Activated CD8-positive, alpha-beta memory T cell treated with anti-CD3 and anti-CD28 coated beads, Interleukin-2, amount 10 ng/mL, durations not matched to agents 7 days and 5 days (primary cell): Measurements from ENCODE around the gene HRH3. TPM values are rescaled to one million over a fixed set of nuclear protein-coding genes. Genes with fewer than 3 reads are reported as not detected.

Experiments used
- ATAC-seq: fragments of 150-1000 bp; cut with Tn5 transposase; one replicate; pipeline ENCODE4 v1.10.0; 2021; ENCODE audit warnings: moderate library complexity
- CTCF ChIA-PET: fragments of 350-600 bp; sonication (Branson Sonifier 250); formaldehyde crosslinking; loops from one replicate; lab custom pipeline; 2021; ENCODE audit warnings: antibody characterized with exemption; lab: Charles Lee
- DNase-seq: peaks from one replicate; pipeline ENCODE4 v3.0.0-alpha.2; 2020
- H3K27ac Mint-ChIP-seq: one replicate; pipeline ENCODE4 v1.8.0; 2021; ENCODE audit warnings: mild to moderate bottlenecking, mixed read lengths
- H3K27me3 Mint-ChIP-seq: one replicate; pipeline ENCODE4 v1.8.0; 2021; ENCODE audit warnings: mixed read lengths
- H3K36me3 Mint-ChIP-seq: one replicate; pipeline ENCODE4 v1.8.0; 2021; ENCODE audit warnings: mild to moderate bottlenecking, mixed read lengths
- H3K4me1 Mint-ChIP-seq: one replicate; pipeline ENCODE4 v1.8.0; 2021; ENCODE audit warnings: mixed read lengths
- H3K4me3 Mint-ChIP-seq: one replicate; pipeline ENCODE4 v1.8.0; 2021; ENCODE audit warnings: mild to moderate bottlenecking, moderate library complexity, mixed read lengths
- H3K9me3 Mint-ChIP-seq: one replicate; pipeline ENCODE4 v1.8.0; 2022; ENCODE audit warnings: low read depth, mixed read lengths
- total RNA-seq, 2 experiments: library from RNA; stranded (reverse); gene quantifications; one replicate each; pipeline ENCODE4 v1.2.3, GENCODE V29; 2021

HRH3 gene
- total RNA-seq, 2 experiments from 2014 or later = not detected

- Mint-ChIP-seq H3K4me3 (no peak overlapping the region), H3K4me1 (no peaks in the 10 kb centered on the region), H3K36me3 (peaks cover 29% of the 10 kb centered on the region), H3K9me3 (no peaks in the 10 kb centered on the region), H3K27me3 (no peaks in the 10 kb centered on the region), H3K27ac (no peak overlapping the region)
- ATAC-seq (no peak), DNase-seq (no peak)
- CTCF ChIA-PET = no interaction called here
Observed at GRCh38 chr20:62200491-62201172, 19.4 kb downstream of the HRH3 start.

DNA sequence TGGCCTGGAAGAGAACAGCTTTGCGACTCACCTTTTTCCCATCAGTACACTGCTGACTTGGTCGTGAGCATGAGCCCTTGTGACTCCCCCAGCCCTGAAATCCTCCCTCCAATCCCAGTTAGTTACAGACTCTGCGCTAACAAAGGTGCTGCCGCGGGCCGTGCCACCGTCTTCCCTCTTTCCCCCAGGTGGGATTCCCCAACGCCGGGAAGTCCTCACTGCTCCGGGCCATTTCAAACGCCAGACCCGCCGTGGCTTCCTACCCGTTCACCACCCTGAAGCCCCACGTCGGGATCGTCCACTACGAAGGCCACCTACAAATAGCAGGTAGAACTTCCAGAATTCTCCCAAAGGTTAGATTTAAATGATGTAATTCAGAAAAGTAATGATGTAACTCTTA lies 21.1 kb downstream of the HRH3 start:
- ATAC-seq (no peak), DNase-seq (no peak)
- Mint-ChIP-seq H3K4me1 (peaks cover 2% of the 10 kb centered on the region), H3K27ac (no peak overlapping the region), H3K27me3 (no peaks in the 10 kb centered on the region), H3K36me3 (peaks cover 31% of the 10 kb centered on the region), H3K4me3 (no peak overlapping the region), H3K9me3 (no peaks in the 10 kb centered on the region)
- CTCF ChIA-PET = no interaction called here

GRCh38 chr20:62198496-62198895 lies 21.6 kb downstream of the HRH3 start:
- ATAC-seq (no peak), DNase-seq (no peak)
- Mint-ChIP-seq H3K27ac (no peak overlapping the region), H3K27me3 (no peaks in the 10 kb centered on the region), H3K9me3 (no peaks in the 10 kb centered on the region), H3K4me1 (peaks cover 2% of the 10 kb centered on the region), H3K4me3 (no peak overlapping the region), H3K36me3 (peaks cover 31% of the 10 kb centered on the region)
- CTCF ChIA-PET = no interaction called here

DNA sequence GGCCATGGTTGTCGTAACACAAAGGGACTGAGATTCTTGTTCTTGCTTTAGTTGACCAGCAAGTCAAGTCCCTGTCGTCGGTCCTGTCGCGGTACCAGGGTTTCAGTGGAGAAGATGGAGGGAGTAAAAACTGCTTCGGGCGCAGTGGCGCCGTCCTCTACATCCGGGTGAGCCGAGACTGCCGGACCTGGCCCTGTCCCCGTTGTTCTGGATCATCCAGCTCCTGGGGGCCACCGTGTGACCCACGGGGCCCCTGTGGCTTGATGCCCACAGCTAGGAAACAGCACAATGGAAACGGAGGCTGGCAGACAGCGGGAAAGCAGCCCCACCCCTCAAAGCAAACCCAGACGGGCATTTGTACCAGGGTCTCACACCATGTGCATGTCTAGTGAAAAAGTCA lies 22.3 kb downstream of the HRH3 start:
- CTCF ChIA-PET = no interaction called here
- H3K36me3 Mint-ChIP-seq = peaks cover 28% of the 10 kb centered on the region
- no peak for DNase-seq
- no peak overlapping the region for H3K27ac Mint-ChIP-seq
- H3K27me3 Mint-ChIP-seq = no peaks in the 10 kb centered on the region
- no peak for ATAC-seq
- no peaks in the 10 kb centered on the region for H3K9me3 Mint-ChIP-seq
- peaks cover 2% of the 10 kb centered on the region for H3K4me1 Mint-ChIP-seq
- no peak overlapping the region for H3K4me3 Mint-ChIP-seq

DNA sequence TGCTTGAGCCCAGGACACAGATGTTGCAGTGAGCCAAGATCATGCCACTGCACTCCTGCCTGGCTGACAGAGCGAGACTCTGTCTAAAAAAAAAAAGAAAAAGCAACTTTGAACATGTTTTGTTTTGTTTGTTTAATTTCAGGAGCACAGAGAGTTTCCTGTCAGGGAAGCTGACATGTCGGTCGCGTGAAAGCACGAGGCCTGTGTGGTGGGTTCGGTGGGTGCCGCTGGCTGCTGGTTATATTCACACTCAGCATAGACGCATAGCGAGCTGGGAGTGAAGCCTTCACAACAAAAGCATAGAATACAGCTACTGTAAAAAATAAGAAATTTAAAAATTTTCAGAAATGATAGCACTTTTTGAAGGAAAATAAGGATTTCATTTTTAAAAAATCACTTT lies 22.8 kb downstream of the HRH3 start:
- DNase-seq (no peak), ATAC-seq (no peak)
- Mint-ChIP-seq H3K27ac (no peak overlapping the region), H3K4me1 (peaks cover 2% of the 10 kb centered on the region), H3K36me3 (peaks cover 28% of the 10 kb centered on the region), H3K27me3 (no peaks in the 10 kb centered on the region), H3K9me3 (no peaks in the 10 kb centered on the region), H3K4me3 (no peak overlapping the region)
- CTCF ChIA-PET = no interaction called here

DNA sequence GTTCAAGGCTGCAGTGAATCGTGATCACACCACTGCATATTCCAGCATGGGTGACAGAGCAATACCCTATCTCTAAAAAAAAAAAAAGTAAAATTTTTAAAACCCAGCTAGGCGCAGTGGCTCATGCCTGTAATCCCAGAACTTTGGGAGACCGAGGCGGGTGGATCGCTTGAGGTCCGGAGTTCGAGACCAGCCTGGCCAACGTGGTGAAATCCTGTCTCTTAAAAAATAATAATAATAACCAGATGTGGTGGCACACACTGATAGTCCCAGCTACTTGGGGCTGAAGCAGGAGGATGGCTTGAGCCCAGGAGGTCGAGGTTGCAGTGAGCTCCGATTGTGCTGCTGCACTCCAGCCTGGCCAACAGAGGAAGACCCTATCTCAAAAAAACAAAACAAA lies 23.8 kb downstream of the HRH3 start:
- peaks cover 2% of the 10 kb centered on the region for H3K4me1 Mint-ChIP-seq
- CTCF ChIA-PET = no interaction called here
- no peaks in the 10 kb centered on the region for H3K9me3 Mint-ChIP-seq
- no peak for DNase-seq
- peaks cover 28% of the 10 kb centered on the region for H3K36me3 Mint-ChIP-seq
- H3K27me3 Mint-ChIP-seq = no peaks in the 10 kb centered on the region
- no peak overlapping the region for H3K4me3 Mint-ChIP-seq
- no peak overlapping the region for H3K27ac Mint-ChIP-seq
- no peak for ATAC-seq

- no peaks in the 10 kb centered on the region for H3K27me3 Mint-ChIP-seq
- H3K9me3 Mint-ChIP-seq = no peaks in the 10 kb centered on the region
- peaks cover 2% of the 10 kb centered on the region for H3K4me1 Mint-ChIP-seq
- CTCF ChIA-PET = no interaction called here
- H3K4me3 Mint-ChIP-seq = no peak overlapping the region
- no peak overlapping the region for H3K27ac Mint-ChIP-seq
- H3K36me3 Mint-ChIP-seq = peaks cover 25% of the 10 kb centered on the region
- DNase-seq (no peak), ATAC-seq (no peak)
Observed at GRCh38 chr20:62195736-62196135, 24.3 kb downstream of the HRH3 start.

- Mint-ChIP-seq H3K4me3 (no peak overlapping the region), H3K27ac (no peak overlapping the region), H3K9me3 (no peaks in the 10 kb centered on the region), H3K4me1 (peaks cover 2% of the 10 kb centered on the region), H3K27me3 (no peaks in the 10 kb centered on the region), H3K36me3 (peaks cover 20% of the 10 kb centered on the region)
- ATAC-seq (no peak), DNase-seq (no peak)
- CTCF ChIA-PET = no interaction called here
Observed at GRCh38 chr20:62195075-62195405, 25.0 kb downstream of the HRH3 start.

- Mint-ChIP-seq H3K27me3 (no peaks in the 10 kb centered on the region), H3K9me3 (no peaks in the 10 kb centered on the region), H3K36me3 (peaks cover 10% of the 10 kb centered on the region), H3K4me3 (no peak overlapping the region), H3K27ac (no peak overlapping the region), H3K4me1 (peaks cover 2% of the 10 kb centered on the region)
- DNase-seq (no peak), ATAC-seq (no peak)
- CTCF ChIA-PET = no interaction called here
Observed at GRCh38 chr20:62193079-62194025, 26.7 kb downstream of the HRH3 start.

GRCh38 chr20:62192635-62193034 lies 27.4 kb downstream of the HRH3 start:
- DNase-seq (no peak), ATAC-seq (no peak)
- no peak overlapping the region for H3K4me3 Mint-ChIP-seq
- H3K27ac Mint-ChIP-seq = no peak overlapping the region
- no peaks in the 10 kb centered on the region for H3K27me3 Mint-ChIP-seq
- H3K36me3 Mint-ChIP-seq = peaks cover 8% of the 10 kb centered on the region
- H3K4me1 Mint-ChIP-seq = peaks cover 3% of the 10 kb centered on the region
- no peaks in the 10 kb centered on the region for H3K9me3 Mint-ChIP-seq
- CTCF ChIA-PET = no interaction called here

DNA sequence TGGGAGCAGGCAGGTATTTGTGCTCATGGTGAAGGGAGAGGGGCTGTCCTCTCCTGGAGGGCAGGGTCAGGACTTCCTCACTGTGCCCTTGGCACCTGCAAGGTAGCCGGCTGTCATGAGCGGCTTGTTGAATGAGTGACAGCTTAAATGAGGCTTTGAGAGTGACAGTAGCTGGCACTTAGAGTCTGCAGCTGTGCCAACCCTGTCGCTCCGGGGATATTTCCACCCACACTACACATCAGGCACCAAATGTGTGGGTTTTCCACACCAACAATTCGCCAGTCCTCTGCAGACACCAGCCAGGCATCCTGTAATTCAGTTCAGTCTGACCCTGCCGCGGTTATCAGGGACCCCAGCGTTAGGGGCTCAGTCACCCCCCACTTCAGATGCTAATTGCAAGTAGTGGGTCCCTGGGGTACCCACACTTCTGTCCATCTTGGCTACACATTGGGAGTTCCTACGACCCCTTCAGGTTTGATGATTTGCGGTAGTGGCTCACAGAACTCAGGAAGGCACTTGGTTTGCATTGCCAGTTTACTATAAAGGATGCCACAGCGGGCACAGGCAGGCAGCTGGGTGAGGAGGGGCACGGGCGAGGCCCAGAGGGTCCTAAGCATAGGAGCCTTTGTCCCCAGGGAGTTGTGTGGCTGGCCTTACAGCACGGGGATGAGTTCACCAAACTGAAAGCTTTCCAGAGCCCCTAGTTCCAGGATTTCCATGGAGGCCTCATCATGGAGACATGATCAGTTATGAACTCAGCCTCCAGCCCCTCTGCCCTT lies 28.1 kb downstream of the HRH3 start:
- Mint-ChIP-seq H3K27me3 (no peaks in the 10 kb centered on the region), H3K9me3 (no peaks in the 10 kb centered on the region), H3K36me3 (peaks cover 7% of the 10 kb centered on the region), H3K4me3 (no peak overlapping the region), H3K27ac (no peak overlapping the region), H3K4me1 (peaks cover 7% of the 10 kb centered on the region)
- ATAC-seq (no peak), DNase-seq (no peak)
- CTCF ChIA-PET = no interaction called here

DNA sequence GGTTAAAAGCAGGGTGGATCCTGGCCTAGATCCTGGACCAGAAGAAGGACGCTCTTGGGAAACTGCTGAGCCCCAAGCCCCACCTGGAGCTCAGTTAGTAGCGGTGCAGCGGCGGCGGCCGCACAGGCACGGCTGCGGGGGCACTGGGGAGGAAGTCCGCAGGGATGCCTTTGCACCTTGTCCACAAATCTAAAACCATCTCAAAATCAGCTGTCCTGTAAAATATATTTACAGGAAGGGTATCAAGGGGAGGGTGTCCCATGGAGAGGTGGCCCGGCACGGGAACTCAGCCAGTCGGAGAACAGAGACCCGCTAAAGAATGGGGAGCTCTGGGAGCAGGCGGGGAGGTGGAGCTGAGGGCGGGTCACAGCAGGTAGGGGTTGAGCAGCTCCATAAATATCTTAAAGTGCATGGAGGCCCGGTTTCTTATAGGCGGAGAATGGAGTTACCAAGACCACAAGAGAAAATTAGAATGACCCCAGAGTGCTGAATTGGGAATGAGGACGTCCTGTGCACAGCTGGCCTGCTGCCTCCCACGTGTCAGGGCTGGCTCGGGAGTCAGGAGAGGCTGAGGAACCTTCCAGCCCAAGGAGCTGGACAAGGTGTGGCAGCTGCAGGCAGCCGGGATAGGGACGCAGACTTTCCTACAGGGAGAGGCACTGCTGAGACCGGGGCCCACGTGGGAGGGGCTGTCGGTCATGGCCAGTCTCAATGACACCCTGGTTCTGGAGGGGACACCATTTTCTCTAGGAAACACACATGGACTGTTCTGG lies 29.3 kb downstream of the HRH3 start:
- DNase-seq = no peak
- H3K4me1 Mint-ChIP-seq = peaks cover 10% of the 10 kb centered on the region
- no peak overlapping the region for H3K27ac Mint-ChIP-seq
- no peaks in the 10 kb centered on the region for H3K27me3 Mint-ChIP-seq
- no peak overlapping the region for H3K4me3 Mint-ChIP-seq
- no peaks in the 10 kb centered on the region for H3K9me3 Mint-ChIP-seq
- no peak for ATAC-seq
- peaks cover 7% of the 10 kb centered on the region for H3K36me3 Mint-ChIP-seq
- CTCF ChIA-PET = no interaction called here
